Activated CD8-positive, alpha-beta memory T cell treated with anti-CD3 and anti-CD28 coated beads, Interleukin-2, amount 10 ng/mL, durations not matched to agents 7 days and 5 days (primary cell): ENCODE measurements around the gene MXD4. TPM values are rescaled to one million over a fixed set of nuclear protein-coding genes. Genes with fewer than 3 reads are reported as not detected.

Source experiments
- ATAC-seq: fragments of 150-1000 bp; cut with Tn5 transposase; one replicate; pipeline ENCODE4 v1.10.0; 2021; ENCODE audit warnings: moderate library complexity
- CTCF ChIA-PET: fragments of 350-600 bp; sonication (Branson Sonifier 250); formaldehyde crosslinking; loops from one replicate; lab custom pipeline; 2021; ENCODE audit warnings: antibody characterized with exemption; lab: Charles Lee
- DNase-seq: peaks from one replicate; pipeline ENCODE4 v3.0.0-alpha.2; 2020
- H3K27ac Mint-ChIP-seq: one replicate; pipeline ENCODE4 v1.8.0; 2021; ENCODE audit warnings: mild to moderate bottlenecking, mixed read lengths
- H3K27me3 Mint-ChIP-seq: one replicate; pipeline ENCODE4 v1.8.0; 2021; ENCODE audit warnings: mixed read lengths
- H3K36me3 Mint-ChIP-seq: one replicate; pipeline ENCODE4 v1.8.0; 2021; ENCODE audit warnings: mild to moderate bottlenecking, mixed read lengths
- H3K4me1 Mint-ChIP-seq: one replicate; pipeline ENCODE4 v1.8.0; 2021; ENCODE audit warnings: mixed read lengths
- H3K4me3 Mint-ChIP-seq: one replicate; pipeline ENCODE4 v1.8.0; 2021; ENCODE audit warnings: mild to moderate bottlenecking, moderate library complexity, mixed read lengths
- H3K9me3 Mint-ChIP-seq: one replicate; pipeline ENCODE4 v1.8.0; 2022; ENCODE audit warnings: low read depth, mixed read lengths
- total RNA-seq, 2 experiments: library from RNA; stranded (reverse); gene quantifications; one replicate each; pipeline ENCODE4 v1.2.3, GENCODE V29; 2021

MXD4 gene
- 10 to 100 TPM; 13.7 to 14.3 TPM for total RNA-seq

DNA sequence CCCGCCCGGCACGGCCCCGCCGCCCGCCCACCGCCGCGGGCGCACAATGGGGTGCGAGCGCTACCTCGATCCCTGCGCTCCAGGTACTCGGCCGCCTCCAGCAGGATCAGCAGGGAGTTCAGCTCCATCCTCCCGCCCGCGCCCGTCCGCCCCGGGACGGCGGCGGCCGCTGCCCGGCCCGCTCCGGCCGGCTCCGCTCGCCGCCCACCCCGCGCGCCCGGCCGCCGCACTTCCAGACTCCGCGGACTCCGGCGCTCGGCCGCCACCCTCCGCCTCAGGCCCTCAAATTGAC lies at the start of gene MXD4:
MXD4 (minus strand) TSS at position 257 of the 292 bp plus-strand sequence; CDS start at position 128, 129 bp downstream.
- H3K9me3 Mint-ChIP-seq = no peaks in the 10 kb centered on the region
- CTCF ChIA-PET = interaction anchor here (0.9 to 1.7 kb wide), 10 partner anchors 12 to 151 kb away, joined by 3 to 13 read pairs (median 4); partner anchors contain the start of genes HAUS3 and POLN
- H3K27me3 Mint-ChIP-seq = no peaks in the 10 kb centered on the region
- peak within 1 kb of the TSS; percentile 75 for H3K27ac Mint-ChIP-seq
- peak within 1 kb of the TSS; percentile 64 for H3K4me3 Mint-ChIP-seq
- DNase-seq = no peak
- H3K4me1 Mint-ChIP-seq = peaks cover 1% of the 10 kb centered on the region
- H3K36me3 Mint-ChIP-seq = no peaks in the 10 kb centered on the region
- ATAC-seq = no peak

DNA sequence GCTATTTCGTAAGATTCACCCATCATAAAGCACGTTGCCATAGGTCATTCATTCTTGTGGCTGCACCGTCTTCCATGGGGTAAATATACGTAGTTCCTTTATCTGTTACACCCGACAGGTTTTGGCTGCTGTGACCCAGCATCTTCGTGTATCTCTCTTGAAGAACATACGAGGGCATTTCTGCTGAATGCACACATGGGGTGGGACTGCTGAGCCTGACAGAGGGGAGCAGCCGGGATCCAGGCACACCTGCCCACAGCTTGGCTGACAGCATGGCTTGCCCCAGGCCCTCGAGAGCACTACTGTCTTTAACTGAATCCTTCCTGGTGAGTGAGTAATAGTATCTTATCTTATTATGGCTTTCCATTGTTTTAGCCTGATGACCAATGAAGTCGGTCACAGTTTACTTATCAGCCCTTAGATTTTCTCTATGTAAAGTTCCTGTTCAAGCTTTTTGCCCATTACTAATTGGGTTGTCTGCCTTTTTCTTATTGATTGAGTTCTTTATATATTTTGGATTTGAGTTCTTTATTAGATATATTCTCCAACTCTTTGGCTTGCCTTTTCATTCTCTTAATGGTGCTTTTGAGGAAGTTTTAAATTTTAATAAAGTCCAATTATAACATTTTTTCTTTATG lies 45.0 kb upstream of the MXD4 start:
- CTCF ChIA-PET = no interaction called here
- H3K9me3 Mint-ChIP-seq = peaks cover 7% of the 10 kb centered on the region
- H3K36me3 Mint-ChIP-seq = peaks cover 8% of the 10 kb centered on the region
- no peak for DNase-seq
- H3K27me3 Mint-ChIP-seq = no peaks in the 10 kb centered on the region
- H3K4me3 Mint-ChIP-seq = no peak overlapping the region
- H3K27ac Mint-ChIP-seq = no peak overlapping the region
- H3K4me1 Mint-ChIP-seq = no peaks in the 10 kb centered on the region
- no peak for ATAC-seq

GRCh38 chr4:2305766-2306501 lies 44.0 kb upstream of the MXD4 start:
- DNase-seq = peak; percentile 32
- CTCF ChIA-PET = no interaction called here
- no peak for ATAC-seq

DNA sequence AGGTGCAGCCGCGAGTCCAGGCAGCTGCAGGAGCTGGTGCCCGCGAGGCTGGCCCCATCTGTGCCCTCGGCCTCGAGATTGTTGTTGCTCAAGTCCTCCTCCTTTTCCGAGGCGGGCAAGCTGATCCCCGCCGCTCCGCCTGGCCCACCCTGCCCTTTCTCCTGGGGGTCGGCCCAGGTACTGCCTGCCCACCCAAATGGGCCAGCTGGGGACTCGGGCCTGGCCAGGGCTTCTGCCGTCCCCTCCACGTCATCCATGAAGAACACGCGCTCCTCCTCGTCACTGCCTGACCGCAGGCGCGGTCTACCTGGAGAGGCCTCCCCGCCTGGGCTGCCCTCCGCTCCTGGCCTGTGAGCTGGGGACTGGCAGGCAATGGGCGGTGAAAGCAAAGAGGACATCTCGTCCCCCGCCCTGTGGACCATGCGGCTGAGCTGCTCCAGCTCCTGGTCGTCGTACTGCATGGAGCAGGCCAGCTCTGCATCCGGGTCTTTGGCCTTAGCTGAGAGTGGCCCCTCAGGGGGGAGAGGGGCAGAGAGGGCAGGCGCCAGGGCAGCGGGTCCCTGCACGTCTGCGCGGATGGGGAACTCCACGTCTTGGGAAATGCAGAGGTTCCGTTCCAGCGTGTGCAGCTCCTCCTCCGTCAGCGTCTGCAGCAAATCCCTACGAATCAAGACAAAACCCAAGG lies 43.1 kb upstream of the MXD4 start:
- no peaks in the 10 kb centered on the region for H3K4me1 Mint-ChIP-seq
- ATAC-seq = no peak
- H3K36me3 Mint-ChIP-seq = peaks cover 3% of the 10 kb centered on the region
- CTCF ChIA-PET = no interaction called here
- H3K27me3 Mint-ChIP-seq = no peaks in the 10 kb centered on the region
- DNase-seq = peak; percentile 33
- H3K4me3 Mint-ChIP-seq = no peak overlapping the region
- no peak overlapping the region for H3K27ac Mint-ChIP-seq
- H3K9me3 Mint-ChIP-seq = peaks cover 5% of the 10 kb centered on the region

More at GRCh38 chr4:2305766-2306501, 44.0 kb upstream of the MXD4 start:
- Mint-ChIP-seq H3K9me3 (peaks cover 7% of the 10 kb centered on the region), H3K36me3 (peaks cover 8% of the 10 kb centered on the region), H3K27me3 (no peaks in the 10 kb centered on the region), H3K4me3 (no peak overlapping the region), H3K27ac (no peak overlapping the region), H3K4me1 (no peaks in the 10 kb centered on the region)

DNA sequence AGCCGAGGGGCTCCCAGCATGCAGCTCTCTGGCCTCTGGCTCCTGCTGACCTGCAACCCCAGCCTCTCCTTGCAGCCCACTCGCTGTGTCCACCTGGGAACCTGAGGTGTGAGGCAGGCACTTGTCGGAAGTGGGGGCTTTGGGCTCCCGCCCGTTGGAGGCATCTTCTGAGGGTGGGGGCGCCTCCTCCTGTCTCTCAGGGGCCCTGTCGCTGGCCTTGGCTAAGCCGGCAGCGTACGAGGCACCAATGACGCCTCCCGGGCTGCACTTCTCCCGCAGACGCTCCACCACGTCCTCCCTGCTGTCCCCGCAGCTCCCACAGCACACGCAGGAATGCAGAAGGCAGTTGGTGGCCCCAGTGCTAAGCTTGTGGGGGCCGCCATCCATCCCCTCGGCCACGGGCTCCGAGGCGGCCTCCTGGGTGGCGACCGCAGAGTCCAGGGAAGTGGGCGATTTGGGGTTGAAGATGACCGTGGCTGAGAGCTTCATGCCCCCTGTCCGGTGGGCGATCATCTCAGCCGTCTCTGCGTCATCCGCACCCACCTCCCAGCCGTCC lies 42.5 kb upstream of the MXD4 start:
- Mint-ChIP-seq H3K4me3 (no peak overlapping the region), H3K9me3 (peaks cover 5% of the 10 kb centered on the region), H3K4me1 (no peaks in the 10 kb centered on the region), H3K27me3 (no peaks in the 10 kb centered on the region), H3K36me3 (peaks cover 2% of the 10 kb centered on the region), H3K27ac (no peak overlapping the region)
- ATAC-seq = no peak
- no peak for DNase-seq
- CTCF ChIA-PET = no interaction called here

GRCh38 chr4:2303686-2304320 lies 41.9 kb upstream of the MXD4 start:
- Mint-ChIP-seq H3K27ac (no peak overlapping the region), H3K4me1 (peaks cover 2% of the 10 kb centered on the region), H3K36me3 (peaks cover 4% of the 10 kb centered on the region), H3K9me3 (peaks cover 5% of the 10 kb centered on the region), H3K27me3 (no peaks in the 10 kb centered on the region), H3K4me3 (no peak overlapping the region)
- no peak for ATAC-seq
- peak; percentile 32 for DNase-seq
- CTCF ChIA-PET = no interaction called here

DNA sequence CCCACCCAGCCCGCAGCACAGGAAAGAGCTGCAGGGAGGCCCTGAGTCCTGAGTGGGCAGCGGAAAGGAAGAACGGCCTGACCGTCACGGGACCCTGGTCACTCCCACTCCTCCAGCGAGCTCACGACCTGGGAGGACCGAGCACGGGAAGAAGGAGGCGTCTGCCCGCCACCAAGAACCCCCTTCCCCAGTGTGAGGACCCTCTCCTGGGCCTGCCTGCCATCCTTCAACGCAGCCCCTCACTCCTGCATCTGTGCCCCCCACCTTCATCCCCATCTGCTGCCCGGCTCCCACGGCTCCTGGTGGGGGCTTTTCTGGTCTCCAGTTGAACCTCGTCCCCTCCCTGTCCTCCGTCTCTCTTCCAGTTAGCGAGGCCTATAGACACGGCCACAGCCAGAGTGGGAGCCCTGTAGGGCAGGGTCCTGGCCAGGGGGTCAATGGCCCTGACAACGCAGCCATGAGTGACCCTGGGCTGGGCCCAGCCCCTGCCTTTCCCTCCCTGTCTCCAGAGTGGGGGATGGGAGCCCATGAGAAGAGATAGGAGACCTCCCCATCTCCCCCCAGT lies 41.3 kb upstream of the MXD4 start:
- DNase-seq (peak; percentile 27), ATAC-seq (no peak)
- H3K9me3 Mint-ChIP-seq = peaks cover 5% of the 10 kb centered on the region
- H3K27ac Mint-ChIP-seq = no peak overlapping the region
- no peaks in the 10 kb centered on the region for H3K27me3 Mint-ChIP-seq
- H3K36me3 Mint-ChIP-seq = peaks cover 4% of the 10 kb centered on the region
- no peak overlapping the region for H3K4me3 Mint-ChIP-seq
- H3K4me1 Mint-ChIP-seq = peaks cover 2% of the 10 kb centered on the region
- CTCF ChIA-PET = interaction anchor here (0.9 to 1.2 kb wide), 2 partner anchors 13 to 555 kb away, joined by 3 read pairs; no protein-coding TSS in a partner anchor

GRCh38 chr4:2302387-2303119 lies 40.6 kb upstream of the MXD4 start:
- CTCF ChIA-PET = interaction anchor here (0.9 to 1.2 kb wide), 2 partner anchors 12 to 554 kb away, joined by 3 read pairs; no protein-coding TSS in a partner anchor
- DNase-seq (peak; percentile 35), ATAC-seq (no peak)
- no peak overlapping the region for H3K4me3 Mint-ChIP-seq
- peaks cover 5% of the 10 kb centered on the region for H3K9me3 Mint-ChIP-seq
- no peaks in the 10 kb centered on the region for H3K27me3 Mint-ChIP-seq
- peaks cover 4% of the 10 kb centered on the region for H3K4me1 Mint-ChIP-seq
- no peak overlapping the region for H3K27ac Mint-ChIP-seq
- peaks cover 4% of the 10 kb centered on the region for H3K36me3 Mint-ChIP-seq

GRCh38 chr4:2301806-2302205 lies 39.9 kb upstream of the MXD4 start:
- Mint-ChIP-seq H3K27ac (no peak overlapping the region), H3K4me3 (no peak overlapping the region), H3K27me3 (no peaks in the 10 kb centered on the region), H3K9me3 (peaks cover 2% of the 10 kb centered on the region), H3K36me3 (peaks cover 4% of the 10 kb centered on the region), H3K4me1 (peaks cover 6% of the 10 kb centered on the region)
- DNase-seq (peak; percentile 34), ATAC-seq (no peak)
- CTCF ChIA-PET = interaction anchor here (1.2 kb wide), 1 partner anchor 11 kb away, joined by 3 read pairs; no protein-coding TSS in a partner anchor

- Mint-ChIP-seq H3K27ac (no peak overlapping the region), H3K27me3 (no peaks in the 10 kb centered on the region), H3K36me3 (peaks cover 4% of the 10 kb centered on the region), H3K4me1 (peaks cover 6% of the 10 kb centered on the region), H3K9me3 (no peaks in the 10 kb centered on the region), H3K4me3 (no peak overlapping the region)
- CTCF ChIA-PET = no interaction called here
- DNase-seq (peak; percentile 37), ATAC-seq (no peak)
Measured at GRCh38 chr4:2301225-2301642, 39.3 kb upstream of the MXD4 start.

DNA sequence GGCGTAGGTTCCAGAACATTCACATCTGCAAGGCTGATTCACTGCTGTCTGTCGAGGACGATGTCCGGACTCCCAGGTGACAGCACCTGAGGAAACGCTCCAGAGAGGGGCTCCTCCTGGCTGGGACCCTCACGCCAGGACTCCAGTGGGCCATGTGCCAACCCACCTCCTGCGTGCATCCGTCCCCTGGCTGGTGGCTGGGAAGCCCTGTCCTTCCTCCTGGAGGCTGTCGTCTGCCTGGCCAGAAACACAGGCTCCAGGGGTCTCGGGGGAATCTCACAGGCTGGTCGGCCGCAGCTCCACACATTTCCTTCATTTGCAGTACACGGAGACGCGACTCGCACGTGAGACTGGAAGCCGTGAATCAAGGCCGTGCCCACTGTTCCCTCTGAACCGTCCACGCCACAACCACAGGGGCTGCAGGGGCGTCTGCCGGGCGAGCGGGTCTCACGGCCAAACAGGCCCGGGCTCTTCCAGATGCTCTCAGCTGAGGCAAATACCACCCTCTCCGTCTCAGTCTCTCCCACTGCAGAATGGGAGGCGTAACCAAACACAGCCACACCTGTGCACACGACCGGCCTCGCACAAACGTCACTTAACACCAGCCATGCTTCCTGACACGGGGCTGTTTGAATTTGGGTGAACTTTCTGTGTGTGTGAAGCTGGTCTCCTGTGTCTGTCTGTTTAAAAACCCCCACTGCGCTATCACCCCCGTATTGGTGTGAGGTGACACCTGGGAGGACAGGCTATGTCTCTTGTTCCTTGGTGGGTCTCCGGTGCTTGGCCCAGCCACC lies 38.7 kb upstream of the MXD4 start:
- H3K27ac Mint-ChIP-seq = no peak overlapping the region
- ATAC-seq = no peak
- CTCF ChIA-PET = no interaction called here

GRCh38 chr4:2299794-2300193 lies 37.9 kb upstream of the MXD4 start:
- H3K27me3 Mint-ChIP-seq = no peaks in the 10 kb centered on the region
- CTCF ChIA-PET = no interaction called here
- H3K36me3 Mint-ChIP-seq = peaks cover 4% of the 10 kb centered on the region
- no peaks in the 10 kb centered on the region for H3K9me3 Mint-ChIP-seq
- no peak overlapping the region for H3K4me3 Mint-ChIP-seq
- DNase-seq (no peak), ATAC-seq (no peak)
- peaks cover 14% of the 10 kb centered on the region for H3K4me1 Mint-ChIP-seq
- H3K27ac Mint-ChIP-seq = no peak overlapping the region

More for the DNA sequence above, 38.7 kb upstream of the MXD4 start:
- peak; percentile 29 for DNase-seq
- H3K9me3 Mint-ChIP-seq = no peaks in the 10 kb centered on the region
- H3K4me1 Mint-ChIP-seq = peaks cover 8% of the 10 kb centered on the region
- no peak overlapping the region for H3K4me3 Mint-ChIP-seq
- H3K36me3 Mint-ChIP-seq = peaks cover 4% of the 10 kb centered on the region
- H3K27me3 Mint-ChIP-seq = no peaks in the 10 kb centered on the region
